ENCODE results near the gene OR2F2.

OR2F2 gene

DNA sequence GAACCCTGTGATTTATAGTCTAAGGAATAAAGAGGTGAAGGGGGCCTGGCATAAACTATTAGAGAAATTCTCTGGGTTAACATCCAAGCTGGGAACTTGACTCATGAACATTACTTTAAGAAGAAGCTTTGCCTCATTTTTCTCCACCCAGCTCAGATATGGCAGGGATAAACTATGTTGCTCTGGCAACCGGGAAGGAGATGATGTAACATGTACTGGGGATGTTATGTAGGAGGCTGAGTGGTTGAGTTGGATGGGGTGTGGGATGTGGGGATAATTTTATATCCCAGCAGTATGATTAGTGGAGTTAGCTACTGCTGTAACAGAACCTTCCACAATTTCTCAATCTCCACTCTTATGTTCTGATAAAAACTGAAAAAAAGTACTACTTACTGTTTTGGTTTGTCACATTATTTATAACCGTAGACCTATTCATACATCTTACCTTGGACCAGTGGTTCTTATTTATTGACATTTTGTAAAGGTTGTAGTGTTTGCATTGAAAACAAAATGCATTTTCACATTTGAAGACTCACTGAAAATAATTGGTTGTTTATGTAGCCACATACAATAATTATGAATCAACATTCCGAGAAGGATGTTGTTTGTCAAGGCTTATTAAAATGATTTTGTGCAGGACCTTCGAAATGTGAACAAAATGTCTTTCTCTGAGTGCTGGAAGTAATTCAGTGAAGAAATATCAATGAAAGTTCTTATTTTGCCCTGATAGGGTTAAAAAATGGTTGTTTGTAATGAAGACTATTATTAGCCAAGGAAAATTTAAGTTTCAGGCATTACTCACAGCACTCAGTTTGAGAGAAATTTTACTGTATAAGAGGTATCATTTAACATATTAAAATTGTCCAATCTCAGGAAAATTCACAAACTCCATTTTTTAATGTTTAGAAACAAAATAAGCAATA, 1.3 kb downstream of the OR2F2 start:
- in situ Hi-C loops (cut with HindIII; ENCODE audit: low sequenced_read_pairs), result no loop called here
- DNase-seq (ENCODE audit: low read depth), result no peak
- TF ChIP-seq, protein P1, sequence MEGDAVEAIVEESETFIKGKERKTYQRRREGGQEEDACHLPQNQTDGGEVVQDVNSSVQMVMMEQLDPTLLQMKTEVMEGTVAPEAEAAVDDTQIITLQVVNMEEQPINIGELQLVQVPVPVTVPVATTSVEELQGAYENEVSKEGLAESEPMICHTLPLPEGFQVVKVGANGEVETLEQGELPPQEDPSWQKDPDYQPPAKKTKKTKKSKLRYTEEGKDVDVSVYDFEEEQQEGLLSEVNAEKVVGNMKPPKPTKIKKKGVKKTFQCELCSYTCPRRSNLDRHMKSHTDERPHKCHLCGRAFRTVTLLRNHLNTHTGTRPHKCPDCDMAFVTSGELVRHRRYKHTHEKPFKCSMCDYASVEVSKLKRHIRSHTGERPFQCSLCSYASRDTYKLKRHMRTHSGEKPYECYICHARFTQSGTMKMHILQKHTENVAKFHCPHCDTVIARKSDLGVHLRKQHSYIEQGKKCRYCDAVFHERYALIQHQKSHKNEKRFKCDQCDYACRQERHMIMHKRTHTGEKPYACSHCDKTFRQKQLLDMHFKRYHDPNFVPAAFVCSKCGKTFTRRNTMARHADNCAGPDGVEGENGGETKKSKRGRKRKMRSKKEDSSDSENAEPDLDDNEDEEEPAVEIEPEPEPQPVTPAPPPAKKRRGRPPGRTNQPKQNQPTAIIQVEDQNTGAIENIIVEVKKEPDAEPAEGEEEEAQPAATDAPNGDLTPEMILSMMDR (IDR thresholded peaks at IDR 0.05; ENCODE audit: low read depth, low read length, missing control alignments), result no peak
- no peak overlapping the region for H3K4me3 ChIP-seq (ENCODE audit: low read depth, low read length)

DNA sequence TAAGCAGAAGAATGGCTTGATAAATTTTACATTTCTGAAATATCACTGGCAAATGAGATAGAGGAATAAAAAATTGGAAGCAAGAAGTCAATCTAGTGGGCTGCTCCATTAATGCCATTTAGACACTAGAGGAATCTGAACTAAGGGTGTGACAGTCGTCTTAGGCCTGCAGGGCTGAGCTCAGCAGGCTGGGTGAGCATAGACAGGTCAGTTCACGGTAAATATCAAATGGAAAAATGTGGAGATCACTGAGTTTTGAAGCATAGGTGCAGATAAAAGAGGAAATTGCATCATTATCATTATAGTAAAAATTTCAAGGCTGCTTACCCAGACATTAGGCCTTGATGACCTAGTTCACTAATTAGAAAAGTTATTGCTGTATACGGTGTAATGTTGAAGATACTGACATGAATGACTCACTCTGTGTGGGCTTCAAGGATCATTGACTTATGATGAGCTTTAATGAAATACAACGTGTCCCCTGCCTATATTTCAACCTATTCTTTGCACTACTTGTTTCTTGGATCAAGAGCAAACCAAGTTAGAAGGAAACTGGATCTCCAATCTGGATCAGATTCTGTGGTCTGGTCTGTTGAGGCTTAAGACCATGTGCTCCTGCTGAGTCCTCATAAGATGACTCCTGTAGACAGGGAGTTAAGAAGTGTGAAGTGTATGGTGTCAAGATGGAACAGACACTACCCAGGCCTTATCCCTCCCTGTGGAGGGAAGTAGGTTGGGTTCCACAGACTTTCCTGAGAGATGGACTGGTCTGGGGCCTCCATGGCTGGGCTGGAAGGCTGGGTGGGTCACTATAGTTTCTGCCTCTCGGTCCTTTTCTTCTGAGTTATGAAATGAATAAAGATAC, 3.6 kb downstream of the OR2F2 start:
- H3K4me3 ChIP-seq (ENCODE audit: low read depth, low read length), result no peak overlapping the region
- TF ChIP-seq, protein P1 (IDR thresholded peaks at IDR 0.05; ENCODE audit: low read depth, low read length, missing control alignments), result no peak
- in situ Hi-C loops (cut with HindIII; ENCODE audit: low sequenced_read_pairs), result no loop called here
- DNase-seq (ENCODE audit: low read depth), result no peak

DNA sequence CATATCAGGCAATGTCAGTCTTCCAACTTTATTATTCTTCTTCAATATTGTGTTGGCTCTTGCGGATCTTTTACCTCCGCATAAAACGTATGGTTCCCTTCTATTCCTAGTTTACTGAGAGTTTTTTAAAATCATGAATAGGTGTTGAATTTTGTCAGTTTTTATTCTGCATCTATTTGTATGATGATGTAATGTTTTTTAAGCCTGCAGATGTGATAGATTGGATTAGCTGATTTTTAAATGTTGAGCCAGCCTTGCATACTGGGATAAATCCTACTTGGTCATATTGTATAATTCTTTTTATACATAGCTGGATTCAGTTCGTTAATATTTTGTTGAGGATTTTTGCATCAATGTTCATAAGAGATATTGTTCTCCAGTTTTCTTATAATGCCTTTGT, 10.4 kb downstream of the OR2F2 start:
- TF ChIP-seq, protein P1 (IDR thresholded peaks at IDR 0.05; ENCODE audit: low read depth, low read length, missing control alignments), result no peak
- no peak overlapping the region for H3K4me3 ChIP-seq (ENCODE audit: low read depth, low read length)
- in situ Hi-C loops (cut with HindIII; ENCODE audit: low sequenced_read_pairs), result no loop called here
- DNase-seq (ENCODE audit: low read depth), result no peak

DNA sequence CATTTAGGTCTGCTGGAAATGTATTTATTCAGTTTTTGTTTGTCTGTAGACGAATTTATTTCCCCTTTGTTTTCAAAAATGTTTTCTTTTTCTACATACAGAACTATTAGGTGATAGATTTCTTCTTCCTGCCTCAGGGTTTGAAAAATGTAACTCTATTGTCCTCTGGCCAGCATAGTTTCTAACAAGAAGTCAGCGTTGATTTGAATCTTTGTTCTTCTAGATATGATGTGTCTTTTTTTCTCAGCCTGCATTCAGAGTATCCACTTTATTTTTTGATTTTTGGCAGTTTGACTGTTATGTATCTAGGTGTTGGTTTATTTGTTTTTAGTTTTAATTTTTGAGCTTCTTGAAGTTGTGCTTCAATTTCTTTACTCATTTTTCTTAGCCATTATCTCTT, 12.1 kb downstream of the OR2F2 start:
- no peak for DNase-seq (ENCODE audit: low read depth)
- H3K4me3 ChIP-seq (ENCODE audit: low read depth, low read length), result no peak overlapping the region
- in situ Hi-C loops (cut with HindIII; ENCODE audit: low sequenced_read_pairs), result no loop called here
- TF ChIP-seq, protein P1 (IDR thresholded peaks at IDR 0.05; ENCODE audit: low read depth, low read length, missing control alignments), result no peak

DNA sequence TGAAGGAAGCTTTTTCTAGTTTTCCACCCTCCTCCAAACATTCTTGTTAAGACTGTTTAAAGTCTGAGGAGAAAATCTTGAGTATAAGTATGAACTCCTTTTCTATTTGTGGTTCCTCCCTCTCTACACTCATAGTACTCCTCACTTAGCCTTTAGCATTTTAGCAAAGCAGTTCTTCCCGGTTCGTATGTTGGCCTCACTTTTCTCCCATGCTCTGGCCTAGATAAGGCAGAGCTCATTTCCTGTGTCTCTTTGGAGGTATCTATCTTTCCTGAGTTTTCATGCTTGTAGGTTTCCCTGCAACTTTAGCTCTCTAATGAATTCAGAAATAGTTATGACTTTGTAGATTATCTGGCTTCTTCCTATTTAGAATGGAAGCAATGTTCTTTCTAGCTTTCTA, 13.7 kb downstream of the OR2F2 start:
- TF ChIP-seq, protein P1 (IDR thresholded peaks at IDR 0.05; ENCODE audit: low read depth, low read length, missing control alignments), result no peak
- DNase-seq (ENCODE audit: low read depth), result no peak
- no peak overlapping the region for H3K4me3 ChIP-seq (ENCODE audit: low read depth, low read length)
- in situ Hi-C loops (cut with HindIII; ENCODE audit: low sequenced_read_pairs), result no loop called here

DNA sequence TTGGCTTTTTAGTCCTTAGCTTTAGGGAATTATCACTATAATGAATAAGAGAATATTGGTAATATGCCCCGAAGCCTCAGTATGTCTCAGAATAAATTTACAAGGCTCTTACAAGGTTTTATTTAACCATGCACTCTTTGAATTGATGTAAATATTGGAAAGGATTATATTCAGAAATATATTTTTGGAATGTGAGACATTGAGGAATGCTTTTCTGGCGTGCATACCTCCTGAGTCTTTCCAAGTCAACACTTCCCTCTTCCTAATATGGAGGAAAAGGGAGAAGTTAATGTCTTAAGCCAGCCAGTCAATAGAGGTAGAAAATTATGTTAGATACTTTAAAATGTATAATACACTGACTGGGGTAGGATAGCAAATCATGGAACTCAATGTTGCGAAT, 18.4 kb downstream of the OR2F2 start:
- no peak overlapping the region for H3K4me3 ChIP-seq (ENCODE audit: low read depth, low read length)
- in situ Hi-C loops (cut with HindIII; ENCODE audit: low sequenced_read_pairs), result no loop called here
- TF ChIP-seq, protein P1 (IDR thresholded peaks at IDR 0.05; ENCODE audit: low read depth, low read length, missing control alignments), result no peak
- no peak for DNase-seq (ENCODE audit: low read depth)
